Mesenteric fat pad (tissue), 1 donor: ENCODE measurements around the gene ENTPD1. TPM values are rescaled to one million over a fixed set of nuclear protein-coding genes. Genes with fewer than 3 reads are reported as not detected.
"Not testable (repeated sequence)": the region's sequence is repeated elsewhere in the genome, so short reads cannot be mapped to it uniquely, and the experiment has no call there.

Experiments used
- DNase-seq: peaks from one replicate; pipeline ENCODE4 v3.0.0-alpha.2; 2020; ENCODE audit warnings: low spot score
- total RNA-seq: library from RNA; stranded (reverse); fragmentation: NEBNext Ultra II Directional; extraction: Animal tissue kit (Norgen Biotek cat#: 25700); gene quantifications from one replicate; pipeline ENCODE4 v1.2.1, GENCODE V29; 2021
- donor health status: DM: yes; HTN: yes; CAD: no.

Gene ENTPD1
- total RNA-seq, 1 donor from 2014 or later = 25.4 TPM

- DNase-seq = no peak
Observed at GRCh38 chr10:95793401-95794045, 37.6 kb downstream of the ENTPD1 start.

- no peak for DNase-seq
Observed at GRCh38 chr10:95794195-95794594, 38.2 kb downstream of the ENTPD1 start.

- DNase-seq = no peak
Observed at GRCh38 chr10:95795602-95796001, 39.6 kb downstream of the ENTPD1 start.

DNA sequence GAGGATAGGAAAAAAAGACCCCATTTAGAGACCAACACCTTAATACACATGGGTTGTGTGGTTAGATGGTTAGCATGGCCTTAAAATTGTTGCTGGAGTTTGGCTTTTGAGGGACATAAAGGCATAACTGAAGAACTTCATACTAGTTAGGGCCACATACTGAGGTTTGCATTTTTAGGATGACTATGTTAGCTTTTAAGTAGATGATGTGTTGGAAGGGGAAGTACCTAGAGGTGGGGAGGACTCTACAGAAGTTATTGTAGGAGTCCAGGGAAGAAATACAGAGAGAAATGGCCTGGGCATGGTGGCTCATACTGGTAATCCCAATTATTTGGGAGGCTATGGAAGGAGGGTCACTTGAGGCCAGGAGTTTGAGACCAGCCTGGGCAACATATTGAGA, 40.5 kb downstream of the ENTPD1 start:
- no peak for DNase-seq

GRCh38 chr10:95798096-95798855, 42.3 kb downstream of the ENTPD1 start:
- no peak for DNase-seq

DNA sequence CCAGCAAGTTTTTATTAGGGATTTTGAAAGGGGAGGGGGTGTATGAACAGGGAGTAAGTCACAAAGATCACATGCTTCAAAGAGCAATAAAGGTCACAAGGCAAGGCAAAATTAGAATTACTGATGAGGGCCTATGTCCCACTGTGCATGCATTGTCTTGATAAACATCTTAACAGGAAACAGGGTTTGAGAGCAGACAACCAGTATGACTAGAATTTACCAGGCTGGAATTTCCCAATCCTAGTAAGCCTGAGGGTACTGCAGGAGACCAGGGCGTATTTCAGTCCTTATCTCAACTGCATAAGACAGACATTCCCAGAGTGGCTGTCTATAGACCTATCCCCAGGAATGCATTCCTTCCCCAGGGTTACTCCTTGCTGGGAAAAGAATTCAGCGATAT, 44.3 kb downstream of the ENTPD1 start:
- not testable (repeated sequence) for DNase-seq

DNA sequence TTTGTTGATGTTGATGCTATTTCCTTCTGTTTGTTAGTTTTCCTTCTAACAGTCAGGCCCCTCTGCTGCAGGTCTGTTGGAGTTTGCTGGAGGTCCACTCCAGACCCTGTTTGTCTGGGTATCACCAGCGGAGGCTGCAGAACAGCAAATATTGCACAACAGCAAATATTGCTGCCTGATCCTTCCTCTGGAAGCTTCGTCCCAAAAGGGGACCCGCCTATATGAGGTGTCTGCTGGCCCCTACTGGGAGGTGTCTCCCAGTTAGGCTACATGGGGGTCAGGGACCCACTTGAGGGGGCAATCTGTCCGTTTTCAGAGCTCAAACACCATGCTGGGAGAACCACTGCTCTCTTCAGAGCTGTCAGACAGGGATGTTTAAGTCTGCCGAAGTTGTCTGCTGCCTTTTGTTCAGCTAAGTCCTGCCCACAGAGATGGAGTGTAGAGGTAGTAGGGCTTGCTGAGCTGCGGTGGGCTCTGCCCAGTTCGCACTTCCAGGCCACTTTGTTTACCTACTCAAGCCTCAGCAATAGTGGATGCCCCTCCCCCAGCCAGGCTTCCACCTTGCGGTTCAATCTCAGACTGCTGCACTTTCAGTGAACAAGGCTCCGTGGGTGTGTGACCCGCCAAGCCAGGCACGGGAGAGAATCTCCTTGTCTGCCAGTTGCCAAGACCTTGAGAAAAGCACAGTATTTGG, 50.9 kb downstream of the ENTPD1 start:
- DNase-seq = not testable (repeated sequence)

GRCh38 chr10:95808705-95809308, 52.8 kb downstream of the ENTPD1 start:
- DNase-seq = not testable (repeated sequence)

DNA sequence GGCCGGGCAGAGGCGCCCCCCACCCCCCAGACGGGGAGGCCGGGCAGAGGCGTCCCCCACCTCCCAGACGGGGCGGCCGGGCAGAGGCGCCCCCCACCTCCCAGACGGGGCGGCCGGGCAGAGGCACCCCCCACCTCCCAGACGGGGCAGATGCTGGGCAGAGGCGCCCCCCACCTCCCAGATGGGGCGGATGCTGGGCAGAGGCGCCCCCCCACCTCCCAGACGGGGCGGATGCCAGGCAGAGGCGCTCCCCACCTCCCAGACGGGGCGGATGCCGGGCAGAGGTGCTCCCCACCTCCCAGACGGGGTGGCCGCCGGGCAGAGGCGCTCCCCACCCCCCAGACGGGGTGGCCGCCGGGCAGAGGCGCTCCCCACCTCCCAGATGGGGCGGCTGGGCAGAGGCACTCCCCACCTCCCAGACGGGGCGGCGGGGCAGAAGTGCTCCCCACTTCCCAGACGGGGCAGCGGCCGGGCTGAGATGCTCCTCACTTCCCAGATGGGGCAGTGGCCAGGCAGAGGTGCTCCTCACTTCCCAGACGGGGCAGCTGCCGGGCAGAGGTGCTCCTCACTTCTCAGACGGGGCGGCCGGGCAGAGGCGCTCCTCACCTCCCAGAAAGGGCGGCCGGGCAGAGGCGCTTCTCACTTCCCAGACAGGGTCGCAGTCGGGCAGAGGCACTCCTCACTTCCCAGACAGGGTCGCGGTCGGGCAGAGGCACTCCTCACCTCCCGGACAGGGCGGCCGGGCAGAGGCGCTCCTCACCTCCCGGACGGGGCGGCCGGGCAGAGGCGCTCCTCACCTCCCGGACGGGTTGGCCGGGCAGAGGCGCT, 53.6 kb downstream of the ENTPD1 start:
- DNase-seq = no peak

DNA sequence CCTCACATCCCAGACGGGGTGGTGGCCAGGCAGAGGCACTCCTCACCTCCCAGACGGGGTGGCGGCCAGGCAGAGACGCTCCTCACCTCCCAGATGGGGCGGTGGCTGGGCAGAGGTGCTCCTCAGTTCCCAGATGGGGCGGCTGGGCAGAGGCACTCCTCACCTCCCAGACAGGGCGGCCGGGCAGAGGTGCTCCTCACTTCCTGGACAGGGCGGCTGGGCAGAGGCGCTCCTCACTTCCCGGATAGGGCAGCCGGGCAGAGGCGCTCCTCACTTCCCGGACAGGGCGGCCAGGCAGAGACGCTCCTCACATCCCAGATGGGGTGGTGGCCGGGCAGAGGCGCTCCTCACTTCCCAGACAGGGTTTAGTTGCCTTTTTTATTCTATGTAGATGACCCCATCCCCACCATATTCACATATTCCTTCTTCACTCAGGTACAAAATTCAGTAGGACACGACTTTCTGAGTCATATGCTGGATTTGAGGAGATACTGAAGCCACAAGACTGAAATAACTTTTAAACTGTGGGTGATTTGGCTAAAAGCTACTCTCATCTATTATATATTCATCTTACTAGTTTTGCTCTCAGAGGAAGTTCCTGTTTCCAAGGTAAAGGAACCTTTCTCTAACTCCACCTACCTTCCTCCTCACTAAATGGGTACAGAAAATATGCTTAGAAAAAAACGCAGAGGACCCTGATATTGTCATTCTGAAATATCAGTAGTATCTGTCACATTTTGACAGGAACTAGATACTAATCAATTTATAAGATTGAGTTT, 54.4 kb downstream of the ENTPD1 start:
- no peak for DNase-seq

GRCh38 chr10:95813054-95813685, 57.2 kb downstream of the ENTPD1 start:
- DNase-seq = no peak

DNA sequence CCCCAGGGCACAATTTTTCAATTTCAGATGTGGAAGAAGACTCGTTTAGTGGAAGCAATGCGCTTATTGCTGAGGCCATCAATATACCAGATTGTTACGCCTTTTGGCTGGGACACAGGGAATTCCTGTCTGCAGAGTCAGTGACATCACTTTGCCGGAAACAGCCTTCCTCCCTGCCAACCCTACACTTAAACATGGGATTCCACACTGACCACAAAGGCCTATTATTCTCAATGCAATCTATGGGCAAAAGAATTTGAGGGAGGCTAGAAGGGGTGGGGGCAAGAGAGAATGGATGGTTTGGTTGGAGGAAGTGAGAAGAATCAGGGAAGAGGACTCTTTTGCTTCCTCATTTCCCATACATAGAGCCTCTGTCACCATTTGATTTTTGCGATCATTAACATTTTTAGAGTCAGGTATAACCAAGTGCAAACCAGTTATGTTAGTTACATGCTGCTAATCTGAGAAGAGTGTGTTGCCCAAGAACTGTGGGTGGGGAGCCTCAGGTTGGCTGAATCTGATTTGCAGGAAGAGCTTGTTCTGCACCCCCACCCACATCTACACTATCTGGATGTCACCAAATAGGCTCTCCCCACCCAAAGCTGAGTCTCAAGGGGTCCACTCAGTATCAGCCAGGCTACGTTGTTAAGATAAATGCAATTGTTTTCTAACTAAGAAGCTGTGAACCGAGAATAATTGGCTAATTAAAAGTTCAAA, 58.2 kb downstream of the ENTPD1 start:
- no peak for DNase-seq

- DNase-seq = no peak
Observed at GRCh38 chr10:95815133-95815532, 59.2 kb downstream of the ENTPD1 start.

DNA sequence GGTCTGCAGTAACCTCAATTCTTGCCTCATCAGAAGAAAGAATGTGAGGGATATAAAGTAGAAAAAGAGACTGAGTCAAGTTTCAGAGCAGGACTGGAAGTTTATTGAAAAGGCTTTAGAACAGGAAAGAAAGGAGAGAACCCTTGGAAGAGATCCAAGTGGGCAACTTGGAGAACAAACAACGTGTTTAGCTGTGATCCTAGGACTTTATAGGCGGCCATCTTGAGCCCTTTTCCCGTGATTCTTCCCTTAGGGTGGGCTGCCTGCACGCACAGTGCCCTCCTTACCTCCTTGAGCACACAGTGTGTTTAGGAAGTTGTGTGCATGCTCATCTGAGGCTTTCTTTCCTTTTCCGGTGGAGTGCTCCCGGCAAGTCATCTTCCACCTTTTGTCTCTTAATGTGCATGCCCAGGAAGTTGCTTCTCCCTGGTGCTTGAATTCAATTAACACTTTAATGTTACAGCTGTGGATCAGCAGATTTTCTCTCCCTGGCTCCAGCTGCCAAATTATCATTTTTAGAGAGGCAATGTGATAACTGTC, 59.8 kb downstream of the ENTPD1 start:
- no peak for DNase-seq

GRCh38 chr10:95818010-95818409, 62.0 kb downstream of the ENTPD1 start:
- no peak for DNase-seq

- no peak for DNase-seq
Observed at GRCh38 chr10:95818668-95819067, 62.7 kb downstream of the ENTPD1 start.

GRCh38 chr10:95819620-95820329, 63.8 kb downstream of the ENTPD1 start:
- no peak for DNase-seq

DNA sequence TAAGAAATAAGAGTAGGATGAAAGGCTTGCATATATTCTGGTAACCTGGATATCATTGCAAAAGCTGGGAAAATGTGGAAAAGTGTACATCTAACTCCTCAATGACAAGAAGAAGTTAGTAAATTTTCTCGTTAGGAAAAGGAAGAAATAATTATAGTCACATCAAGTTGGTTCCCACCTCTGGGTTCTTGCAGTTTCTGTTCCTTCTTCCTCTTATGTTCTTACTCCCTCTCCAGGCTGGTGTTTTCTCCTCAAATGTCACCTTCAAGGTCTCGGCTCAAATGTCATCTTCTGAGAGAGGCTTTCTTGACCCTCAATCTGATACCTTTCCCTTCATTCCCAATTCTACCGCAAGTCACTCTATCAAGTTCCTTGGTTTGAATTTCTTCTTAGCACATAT, 64.4 kb downstream of the ENTPD1 start:
- DNase-seq = no peak
